ENCODE data around the gene KIDINS220.
"Not testable (repeated sequence)": the region's sequence is repeated elsewhere in the genome, so short reads cannot be mapped to it uniquely, and the experiment has no call there.

KIDINS220 gene

DNA sequence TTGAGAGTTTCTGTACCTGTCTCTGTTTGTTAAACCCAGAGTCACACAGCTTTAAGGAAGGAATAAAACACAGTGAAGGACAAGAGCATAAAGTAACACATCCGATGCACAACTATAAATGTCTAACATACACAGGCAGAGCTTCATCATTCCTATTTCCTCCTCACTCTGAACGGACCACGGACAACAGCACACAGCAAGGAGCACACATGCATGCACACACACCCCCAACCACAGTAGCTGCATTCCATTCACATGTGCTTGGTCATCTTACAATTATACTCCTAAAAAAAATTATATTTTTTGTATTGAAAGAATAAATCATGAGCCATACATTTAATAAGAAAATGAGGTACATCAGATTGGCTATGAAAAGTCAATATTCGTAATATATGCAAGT lies 97.3 kb downstream of the KIDINS220 start:
- no peak for DNase-seq

DNA sequence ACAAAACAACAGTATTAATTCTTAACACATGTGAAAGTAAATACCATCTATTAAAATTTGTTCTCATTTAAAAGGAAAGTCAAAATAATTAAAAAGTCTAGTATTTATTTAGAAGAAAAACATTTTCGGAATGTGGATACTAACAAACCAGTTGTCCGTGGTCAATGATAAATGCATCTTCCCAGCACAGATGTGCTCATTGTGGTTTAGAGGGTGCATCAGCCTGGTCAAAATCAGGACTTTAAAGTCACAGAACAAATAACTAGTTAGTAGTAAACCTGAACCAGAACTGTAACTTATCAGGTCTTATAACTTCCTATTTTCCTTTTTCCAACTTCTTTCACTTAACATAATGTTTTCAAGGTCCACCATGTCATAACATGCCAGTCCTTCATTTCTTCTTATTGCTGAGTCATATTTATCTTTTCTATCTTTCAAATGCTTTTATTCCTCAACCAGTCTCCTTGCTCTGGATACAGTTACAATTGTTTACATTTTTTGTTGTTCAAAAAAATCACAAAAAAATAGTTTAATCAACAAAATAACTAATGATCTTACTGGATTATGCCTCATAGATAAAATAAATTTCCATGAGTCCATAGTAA lies 99.7 kb downstream of the KIDINS220 start:
- no peak for DNase-seq

DNA sequence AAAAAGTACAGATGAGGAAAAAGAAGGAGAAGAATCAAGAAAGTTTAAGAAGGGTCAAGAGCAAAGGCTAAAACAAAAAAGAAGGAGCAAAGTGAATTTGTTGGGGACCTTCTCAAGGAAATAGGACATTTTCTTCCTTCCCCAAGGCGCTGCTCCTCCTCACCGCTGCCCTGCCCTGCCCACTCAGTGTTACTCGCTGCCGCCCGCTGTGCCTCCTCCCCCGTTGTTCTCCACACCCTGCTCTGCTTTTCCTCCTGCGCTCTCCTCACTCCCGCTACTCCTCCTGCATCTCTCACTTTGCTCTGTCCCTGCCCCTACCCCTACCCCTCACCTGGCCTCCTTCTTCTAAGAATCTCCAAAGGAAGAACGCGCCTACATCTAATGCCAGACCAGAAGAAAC lies 104.8 kb downstream of the KIDINS220 start:
- no peak for DNase-seq

DNA sequence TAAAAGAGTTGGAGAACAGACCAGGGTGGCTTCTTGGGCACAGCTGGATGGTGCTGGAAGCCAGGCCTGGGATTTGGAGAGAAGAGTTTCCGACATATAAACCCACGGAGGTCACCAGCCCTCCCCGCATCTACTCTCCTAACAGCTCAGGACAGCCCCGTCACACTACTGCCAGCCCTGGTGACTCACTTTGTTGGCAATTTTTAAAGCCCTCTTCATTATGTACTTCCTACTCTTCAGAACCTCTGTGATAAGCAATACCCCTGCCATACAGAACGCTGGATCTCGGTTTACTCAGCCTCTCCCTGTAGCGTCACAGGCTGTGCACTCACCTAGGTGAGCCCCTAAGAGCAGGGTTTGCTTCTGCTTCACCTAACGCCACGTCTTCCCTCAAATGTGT lies 107.5 kb downstream of the KIDINS220 start:
- peak; percentile 68 for DNase-seq

DNA sequence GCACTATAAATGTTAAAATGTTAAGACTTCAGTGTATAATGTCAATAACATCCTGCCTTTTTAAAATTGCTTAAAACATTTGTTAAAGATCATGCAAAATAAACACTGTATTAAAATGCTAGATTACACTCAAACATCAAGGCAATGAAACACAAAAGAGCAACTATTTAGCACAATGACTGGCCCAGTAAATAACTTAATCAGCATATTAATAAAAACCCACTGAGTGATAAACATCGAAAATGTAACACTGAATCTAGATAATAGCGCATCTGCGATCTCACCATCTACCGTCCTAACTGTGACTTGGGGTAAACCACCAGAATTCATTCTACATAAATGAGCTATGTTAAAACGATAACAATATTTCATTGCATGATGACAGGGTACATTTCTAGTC lies 108.3 kb downstream of the KIDINS220 start:
- not testable (repeated sequence) for DNase-seq

DNA sequence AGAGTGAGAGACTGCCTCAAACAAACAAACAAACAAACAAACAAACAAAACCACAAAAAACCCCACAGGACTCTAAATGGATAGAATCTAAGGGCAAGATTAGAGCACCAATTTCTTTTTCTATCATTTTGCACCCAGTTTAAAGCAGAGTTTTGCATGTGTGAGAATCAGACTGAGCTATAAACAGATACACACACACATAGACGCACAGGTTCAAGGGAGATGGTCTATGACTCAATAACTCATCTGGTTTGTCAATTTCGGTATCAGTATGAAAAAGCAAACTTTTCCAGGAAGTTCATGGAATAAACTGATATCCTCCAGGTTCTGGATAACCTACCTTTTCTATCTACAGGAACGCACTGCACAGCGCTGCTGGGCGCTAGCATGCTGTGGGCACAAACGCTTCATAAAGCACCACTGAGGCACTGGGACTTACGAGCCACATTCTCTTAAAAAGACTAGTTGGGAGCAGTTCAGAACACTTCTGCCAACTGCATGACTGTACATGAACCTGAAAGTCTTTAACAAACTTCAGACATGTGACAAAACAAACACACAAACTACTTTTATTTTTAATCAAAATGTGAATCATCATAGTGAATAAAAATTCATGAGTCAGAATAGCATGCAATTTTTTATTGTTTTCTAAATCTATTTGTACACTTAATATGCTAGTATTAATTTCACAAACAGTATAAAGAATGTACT lies 109.0 kb downstream of the KIDINS220 start:
- no peak for DNase-seq

DNA sequence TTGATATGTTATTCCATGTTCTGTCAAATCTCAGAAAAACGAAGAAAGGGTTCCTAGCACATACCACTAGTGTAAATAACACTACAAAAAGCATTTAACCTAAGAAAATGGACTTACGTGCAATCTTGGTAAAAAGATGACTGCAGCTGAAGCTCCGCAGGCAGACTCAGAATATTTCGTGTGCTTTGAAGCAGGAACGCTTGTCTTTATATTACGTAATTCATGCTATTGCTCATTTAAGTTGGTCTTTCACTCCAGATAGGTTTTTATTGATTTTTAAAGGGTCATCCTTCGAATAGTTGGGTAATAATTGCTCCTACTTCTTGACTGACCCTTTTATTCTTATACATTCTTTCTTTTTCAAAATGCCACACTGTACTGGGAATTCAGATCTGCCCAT lies 111.6 kb downstream of the KIDINS220 start:
- DNase-seq: no peak

DNA sequence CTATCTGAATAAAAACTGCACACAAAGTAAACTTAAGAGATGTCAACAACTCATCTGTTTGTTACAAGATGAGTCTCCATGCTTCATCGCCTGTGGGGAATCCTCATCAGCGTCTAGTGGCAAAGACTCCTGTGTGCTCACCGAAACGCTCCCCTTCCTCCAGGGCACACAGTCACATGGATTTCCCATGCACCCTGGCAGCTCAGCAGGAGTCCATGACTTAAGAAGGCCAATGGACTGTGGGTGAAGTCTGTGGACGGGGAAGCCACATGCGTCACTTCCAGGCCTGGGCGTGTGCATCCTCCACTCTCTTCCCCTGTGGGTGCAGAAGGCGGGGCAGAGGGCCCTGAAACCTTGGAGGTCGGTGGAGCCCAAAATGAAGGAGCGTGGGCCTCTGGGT lies 114.4 kb downstream of the KIDINS220 start:
- no peak for DNase-seq

DNA sequence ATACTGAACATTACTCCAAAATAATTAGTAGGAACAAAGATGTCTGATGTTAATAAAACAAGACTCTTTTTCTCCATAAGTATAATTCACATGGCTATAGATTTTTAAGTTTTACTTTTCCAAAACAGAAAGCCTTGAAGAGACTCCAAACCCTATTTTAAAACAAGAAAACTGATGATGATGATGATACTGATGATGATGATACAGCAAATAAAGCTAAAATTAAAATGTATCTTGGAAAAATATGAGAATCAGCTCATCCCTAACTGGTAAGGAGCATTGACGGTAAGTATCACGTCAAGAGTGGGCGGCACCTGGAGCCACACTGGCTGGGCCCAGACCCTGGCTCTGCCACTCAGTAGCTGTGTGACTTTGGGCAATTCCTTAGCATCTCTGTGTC lies 116.0 kb downstream of the KIDINS220 start:
- no peak for DNase-seq

DNA sequence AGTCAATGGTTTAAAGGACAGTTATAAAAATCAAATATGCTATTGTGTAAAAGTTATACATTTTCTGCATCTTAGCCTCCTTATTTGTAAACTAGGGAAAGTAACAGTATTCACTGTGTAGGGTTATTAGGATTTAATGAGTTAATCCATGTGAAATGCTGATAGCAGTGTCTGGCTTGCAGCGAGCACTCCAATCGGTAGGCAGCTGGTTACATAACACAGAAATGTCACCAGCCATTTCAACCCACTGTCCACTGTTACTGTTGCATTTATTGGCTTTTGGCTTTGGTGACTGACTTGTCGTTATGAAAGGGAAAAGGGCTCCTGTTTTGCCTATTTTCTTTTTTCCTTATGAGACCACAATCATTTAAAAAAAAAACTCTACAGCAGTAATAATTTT lies 116.7 kb downstream of the KIDINS220 start:
- no peak for DNase-seq

DNA sequence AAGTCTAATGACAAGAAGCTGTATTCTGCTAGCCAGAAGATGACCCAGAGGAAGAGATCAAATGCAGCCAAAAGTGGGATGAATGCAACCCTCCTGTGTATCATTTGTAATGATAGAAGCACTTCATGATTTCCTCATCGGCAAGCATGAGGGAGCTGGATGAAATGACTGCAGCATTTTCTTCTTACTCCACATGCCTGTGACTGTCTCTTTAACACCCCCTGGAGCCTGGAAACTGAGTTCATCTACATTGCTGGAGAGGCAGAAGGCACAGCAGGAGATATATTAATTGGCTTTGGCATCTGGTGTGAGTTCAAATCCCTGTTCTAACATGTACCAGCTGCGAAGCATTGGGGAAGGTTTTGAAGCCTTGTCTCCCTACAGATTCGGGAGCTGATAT lies 117.9 kb downstream of the KIDINS220 start:
- no peak for DNase-seq

DNA sequence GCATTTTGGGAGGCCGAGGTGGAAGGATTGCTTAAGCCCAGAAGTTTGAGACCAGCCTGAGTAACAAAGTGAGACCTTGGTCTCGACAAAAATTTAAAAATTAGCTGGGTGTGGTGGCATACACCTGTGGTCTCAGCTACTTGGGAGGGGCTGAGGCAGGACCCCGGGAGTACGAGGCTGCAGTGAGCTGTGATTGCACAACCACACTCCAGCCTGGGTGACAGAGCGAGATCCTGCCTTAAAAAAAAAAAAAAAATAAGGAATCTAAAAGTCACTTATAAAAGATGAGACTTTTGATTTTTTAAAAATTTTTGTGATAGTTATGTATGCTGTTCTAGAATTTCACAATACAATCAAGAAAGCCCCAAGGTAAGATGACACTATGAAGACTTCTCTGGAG lies 122.4 kb downstream of the KIDINS220 start:
- no peak for DNase-seq

DNA sequence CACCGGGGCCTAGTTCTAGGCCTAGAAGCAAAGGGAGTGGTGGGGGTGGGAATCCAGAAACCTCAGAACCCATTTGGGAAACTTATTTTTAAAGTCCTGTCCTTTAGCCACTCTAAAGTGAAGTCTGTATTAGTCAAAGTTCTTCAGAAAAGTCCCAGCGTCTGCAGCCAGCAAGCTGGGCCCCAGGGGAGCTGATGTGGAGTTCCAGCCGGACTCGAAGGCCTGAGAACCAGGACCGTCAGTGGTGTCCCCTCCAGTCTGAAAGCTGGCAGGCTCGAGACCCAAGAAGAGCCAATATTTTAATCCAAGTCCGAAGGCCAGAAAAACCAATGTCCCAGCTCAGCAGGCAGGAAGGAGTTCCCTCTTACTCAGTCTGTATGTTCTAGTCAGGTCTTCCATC lies 123.1 kb downstream of the KIDINS220 start:
- no peak for DNase-seq

DNA sequence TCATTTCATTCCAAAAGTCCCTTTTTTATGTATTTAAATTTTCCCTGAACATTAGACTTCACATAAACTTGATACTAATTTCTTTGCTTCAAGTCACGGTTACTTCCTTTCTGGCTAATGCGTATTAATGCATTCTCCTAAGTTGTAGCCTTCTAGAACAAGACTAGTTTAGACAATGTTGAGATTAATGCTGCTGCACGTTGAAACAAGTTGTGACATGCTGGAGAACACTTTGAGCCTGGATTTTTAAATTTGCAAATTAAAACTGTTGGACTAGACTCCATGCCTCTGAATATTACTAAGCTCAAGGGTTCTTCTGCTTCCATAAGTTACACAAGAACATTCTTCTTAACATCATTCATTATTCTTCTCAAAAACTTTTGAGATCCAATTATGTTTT lies 126.5 kb downstream of the KIDINS220 start:
- no peak for DNase-seq

DNA sequence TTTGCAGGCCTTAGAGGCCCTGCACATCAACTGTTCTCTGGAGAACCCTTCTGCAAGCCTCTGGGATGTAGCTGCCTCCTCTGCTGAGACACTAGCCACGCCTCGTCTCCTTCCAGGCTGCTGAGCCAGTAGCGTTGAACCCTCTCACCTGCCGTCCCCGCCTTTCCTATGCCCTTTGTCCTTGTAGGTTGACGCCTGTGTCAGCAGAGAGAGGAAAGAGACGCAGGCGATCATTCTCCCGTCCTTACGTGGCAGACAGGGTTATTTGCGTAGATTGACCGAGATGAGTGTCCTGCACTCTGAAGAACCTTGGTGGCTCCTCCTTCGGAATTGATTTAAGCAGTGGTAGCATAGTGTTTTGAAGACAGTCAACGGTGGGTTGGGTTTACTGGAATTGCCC lies 127.8 kb downstream of the KIDINS220 start:
- DNase-seq: no peak

DNA sequence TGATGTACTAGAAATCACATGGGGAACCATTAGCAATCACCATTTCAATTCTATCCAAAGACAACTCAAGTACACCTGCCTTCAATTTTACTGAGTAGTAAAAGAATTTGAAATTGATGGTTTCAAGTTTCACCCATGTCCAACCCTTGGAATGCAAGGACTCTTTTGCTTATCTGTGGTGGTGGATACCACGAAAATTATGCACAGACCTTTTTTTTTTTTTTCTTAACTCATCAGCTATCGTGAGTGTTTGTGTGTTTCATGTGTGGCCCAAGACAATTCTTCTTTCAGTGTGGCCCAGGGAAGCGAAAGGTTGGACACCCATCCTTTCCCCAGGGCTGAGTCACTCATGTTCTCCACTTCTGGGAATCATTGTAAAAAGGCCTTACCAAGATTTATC lies 132.5 kb downstream of the KIDINS220 start:
- DNase-seq: no peak

DNA sequence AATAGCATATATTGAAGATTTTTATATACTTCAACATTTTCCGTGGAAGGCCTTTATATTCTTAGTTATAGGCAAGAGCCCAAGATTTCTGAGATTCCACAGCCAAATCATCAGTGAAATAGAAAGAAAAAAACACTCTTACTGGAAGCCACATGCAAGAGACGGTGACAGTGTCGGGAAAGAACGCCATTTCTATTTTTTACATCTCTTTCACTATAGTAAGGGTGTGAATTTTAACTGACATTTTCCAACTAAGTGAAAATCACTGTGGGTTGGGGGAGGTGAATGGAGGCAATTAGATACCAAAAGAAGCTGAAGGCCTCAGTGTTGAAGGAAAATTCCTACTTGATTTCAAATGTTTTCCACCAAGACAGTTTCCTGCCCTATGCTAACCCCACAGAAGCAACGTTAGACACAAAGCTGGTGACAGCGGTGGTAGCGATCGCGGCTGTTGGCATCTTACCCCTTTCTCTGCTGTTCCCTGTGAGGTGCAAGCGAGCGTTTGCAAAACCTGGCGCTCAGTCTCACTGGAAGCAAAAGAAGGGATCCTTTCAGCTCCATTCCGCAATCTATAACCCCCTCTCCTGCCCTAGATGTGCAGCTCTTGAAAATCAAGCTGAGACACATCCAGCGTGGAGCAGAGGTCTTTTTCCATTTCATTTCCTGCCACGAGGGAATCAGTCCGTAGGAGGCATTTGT lies 135.6 kb downstream of the KIDINS220 start:
- no peak for DNase-seq

DNA sequence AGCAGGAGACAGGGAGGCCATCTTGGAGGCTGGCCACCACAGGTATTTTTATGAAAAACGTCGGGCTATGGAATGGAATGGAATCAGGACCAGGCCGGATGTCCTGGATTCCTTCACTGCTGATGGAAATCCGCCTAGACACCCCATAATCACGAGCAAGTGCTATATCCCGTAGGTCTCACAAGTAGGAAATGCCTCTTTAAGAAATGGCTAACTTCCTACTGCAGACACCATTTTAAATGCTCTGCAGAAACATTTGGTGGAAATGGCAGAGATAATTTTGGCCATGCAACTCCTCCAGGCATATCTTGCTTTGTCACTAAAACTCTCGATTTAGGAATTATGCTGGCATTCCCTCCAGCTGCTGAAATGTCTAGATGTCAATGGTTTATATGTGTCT lies 137.6 kb downstream of the KIDINS220 start:
- no peak for DNase-seq

DNA sequence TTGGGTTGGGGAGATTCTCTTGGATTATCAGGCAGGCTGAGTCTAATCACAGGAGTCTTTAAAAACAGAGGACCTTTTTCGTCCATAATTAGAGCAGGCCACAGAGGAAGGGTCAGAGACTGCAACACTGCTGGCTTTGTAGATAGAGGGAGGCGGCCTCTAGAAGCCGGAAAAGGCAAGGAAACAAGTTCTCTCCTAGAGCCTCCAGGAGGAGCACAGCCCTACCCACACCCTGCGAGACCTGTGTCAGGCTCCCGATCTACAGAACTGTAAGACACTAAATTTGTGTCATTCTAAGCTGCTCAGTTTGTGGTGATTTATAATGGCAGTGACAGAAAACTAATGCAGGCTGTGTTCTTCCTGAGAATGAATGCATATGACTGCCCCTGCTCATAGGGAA lies 140.2 kb downstream of the KIDINS220 start:
- DNase-seq: no peak

DNA sequence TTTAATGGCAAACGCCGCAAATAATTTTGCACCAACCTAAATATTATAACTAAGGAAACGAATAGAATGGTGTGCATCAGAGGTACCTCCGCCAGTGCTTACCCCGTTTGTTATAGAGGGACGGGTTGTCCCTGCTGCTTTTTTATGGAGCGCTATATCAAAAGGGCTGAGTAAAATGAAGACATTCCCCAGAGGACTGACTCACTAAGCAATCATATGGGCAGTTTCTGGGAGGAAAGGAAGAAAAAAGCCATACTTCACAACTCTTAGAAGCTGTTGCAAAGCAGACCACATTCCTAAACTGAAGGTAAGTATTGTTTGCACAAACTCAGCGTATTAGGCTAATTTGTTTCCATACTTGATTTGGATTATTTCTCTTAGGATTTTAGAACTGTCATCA lies 142.7 kb downstream of the KIDINS220 start:
- DNase-seq: no peak

DNA sequence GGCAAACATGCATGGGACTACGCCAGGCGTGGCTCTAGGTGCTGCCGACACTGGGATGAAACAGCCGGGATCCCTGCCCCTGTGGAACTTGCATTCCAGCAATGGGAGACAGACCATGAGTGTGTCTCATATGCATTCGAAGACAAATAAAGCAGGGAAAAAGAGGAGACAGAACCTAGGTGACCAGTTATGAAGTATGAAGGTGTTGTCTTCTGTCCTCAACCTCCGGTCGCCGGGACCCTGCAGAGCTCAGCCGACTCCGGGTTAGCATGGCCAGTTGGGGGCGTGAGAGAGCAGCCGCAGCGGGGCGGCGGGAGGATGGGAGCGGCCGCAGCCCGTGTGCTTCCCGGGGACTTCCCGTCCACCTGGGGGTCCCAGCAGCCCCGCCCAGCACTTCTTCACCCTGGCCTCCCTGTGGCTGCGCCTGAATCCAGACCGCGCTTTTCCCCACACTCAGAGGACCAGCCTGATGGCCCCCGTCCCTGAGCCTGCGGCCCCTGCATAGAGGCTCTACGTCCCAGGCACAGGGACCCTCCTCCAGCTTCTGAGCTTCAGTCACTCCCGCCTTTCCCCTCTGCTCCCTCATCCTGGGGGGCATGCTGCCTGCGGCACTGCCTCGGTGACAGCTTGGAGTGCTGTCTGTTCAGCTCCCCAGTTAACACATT lies 144.1 kb downstream of the KIDINS220 start:
- DNase-seq: peak; percentile 72

DNA sequence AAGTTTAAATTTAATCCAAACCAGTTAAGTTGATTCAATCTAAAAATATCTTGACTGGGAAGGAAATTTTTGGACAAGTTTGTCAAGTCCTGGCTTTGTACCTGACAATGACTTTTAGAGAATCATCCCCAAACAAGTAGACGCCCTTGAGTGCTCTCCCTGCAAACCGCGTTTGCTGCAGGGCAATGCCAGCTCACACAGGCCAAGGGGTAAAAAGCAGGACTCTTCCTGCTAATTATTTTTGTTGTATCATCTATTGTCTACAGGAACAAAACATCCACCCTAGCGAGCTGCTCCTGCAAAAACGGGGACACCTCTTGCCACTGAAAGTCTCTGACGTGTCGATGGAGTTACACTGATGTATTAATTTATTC lies 144.6 kb downstream of the KIDINS220 start:
- DNase-seq: peak; percentile 55

DNA sequence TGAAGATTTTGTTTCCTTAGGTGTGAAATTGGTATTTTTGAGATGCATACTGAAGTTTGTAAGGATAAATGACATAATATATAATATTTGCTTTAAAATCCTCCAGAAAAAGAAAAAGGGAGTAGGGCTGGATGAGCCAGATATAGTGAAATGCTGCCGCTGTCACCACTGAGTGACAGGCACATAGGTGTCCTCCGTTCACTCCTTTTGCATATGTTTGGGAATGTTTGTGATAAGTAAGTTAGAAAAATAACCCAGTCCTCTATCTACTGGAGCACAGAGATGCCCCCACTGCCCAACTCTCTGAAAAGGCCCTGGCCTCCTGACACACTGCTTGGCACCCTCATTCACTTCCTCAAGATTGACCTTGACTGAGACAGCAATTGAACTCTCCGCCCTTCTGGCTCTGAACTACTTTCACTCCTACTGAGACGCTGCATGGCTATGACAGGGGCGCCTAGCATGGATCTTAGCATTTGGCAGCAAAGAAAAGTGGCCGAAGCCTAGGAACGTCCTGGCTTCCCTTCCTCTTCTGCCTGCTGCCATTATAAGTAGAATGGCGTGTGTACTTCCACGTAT lies 145.5 kb downstream of the KIDINS220 start:
- DNase-seq: no peak
